Sigmoid colon (tissue), 4 donors: ENCODE results near the gene RNF212.

Experiments
- POLR2AphosphoS5 ChIP-seq, 4 donors: sonication (generic); formaldehyde crosslinking; IDR thresholded peaks; one replicate each; pipeline ENCODE4 v1.6.1; 2017; ENCODE audit warnings: antibody characterized with exemption in 4 of 4
- TF ChIP-seq, protein P1 (sequence below), 4 experiments: fragments of 450-650 bp in 3 of 4; fragments of 200-600 bp in 1 of 4; IDR thresholded peaks; one replicate each; pipeline ENCODE4 v1.5.1; 2016 to 2019; ENCODE audit warnings: antibody characterized with exemption in 4 of 4, mild to moderate bottlenecking in 3 of 4, moderate library complexity in 2 of 4

DNA sequence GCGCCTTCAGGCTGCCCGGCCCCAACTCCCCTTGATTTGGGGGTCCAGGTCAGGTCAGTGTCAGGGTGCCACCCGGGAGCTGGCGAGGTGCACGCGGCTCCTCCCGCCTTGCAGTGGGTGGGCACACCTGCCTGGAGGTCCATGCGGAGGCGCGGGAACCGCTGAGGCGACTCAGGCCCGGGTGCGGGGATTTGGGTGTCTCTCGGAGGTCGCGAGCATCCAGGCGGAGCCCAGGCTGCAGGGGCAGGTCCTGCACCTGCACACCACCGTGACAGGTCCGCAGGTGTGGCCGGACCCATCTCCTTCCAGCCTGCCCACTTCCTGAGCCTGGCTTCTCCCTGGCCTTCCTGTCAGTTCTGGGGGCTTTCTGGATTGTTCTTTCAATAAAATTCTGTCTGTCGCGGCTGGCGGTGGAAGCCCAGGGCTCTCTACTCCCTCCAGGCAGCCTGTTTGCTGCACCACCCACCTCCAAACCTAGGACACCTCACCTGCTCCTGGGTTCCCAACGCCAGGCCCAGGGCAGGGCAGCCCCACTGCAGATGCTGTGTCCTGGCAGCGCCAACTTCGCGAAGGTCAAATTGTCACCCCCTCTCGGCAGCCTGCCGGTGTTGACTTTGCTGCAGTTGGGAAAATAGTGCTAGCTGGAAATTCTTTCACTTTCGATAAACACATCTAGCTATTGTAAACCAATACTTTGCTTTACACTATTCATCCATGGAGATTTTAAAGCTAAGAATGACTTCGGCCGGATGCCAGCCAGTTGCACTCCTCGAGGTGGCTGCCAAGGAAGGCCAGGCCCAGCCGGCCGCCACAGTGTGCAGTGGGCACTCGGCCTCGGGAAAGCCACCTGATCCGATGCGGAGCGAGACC, 66.0 kb downstream of the RNF212 start:
- no peak for TF ChIP-seq POLR2AphosphoS5 (IDR thresholded peaks at IDR 0.05)
- TF ChIP-seq, protein P1, sequence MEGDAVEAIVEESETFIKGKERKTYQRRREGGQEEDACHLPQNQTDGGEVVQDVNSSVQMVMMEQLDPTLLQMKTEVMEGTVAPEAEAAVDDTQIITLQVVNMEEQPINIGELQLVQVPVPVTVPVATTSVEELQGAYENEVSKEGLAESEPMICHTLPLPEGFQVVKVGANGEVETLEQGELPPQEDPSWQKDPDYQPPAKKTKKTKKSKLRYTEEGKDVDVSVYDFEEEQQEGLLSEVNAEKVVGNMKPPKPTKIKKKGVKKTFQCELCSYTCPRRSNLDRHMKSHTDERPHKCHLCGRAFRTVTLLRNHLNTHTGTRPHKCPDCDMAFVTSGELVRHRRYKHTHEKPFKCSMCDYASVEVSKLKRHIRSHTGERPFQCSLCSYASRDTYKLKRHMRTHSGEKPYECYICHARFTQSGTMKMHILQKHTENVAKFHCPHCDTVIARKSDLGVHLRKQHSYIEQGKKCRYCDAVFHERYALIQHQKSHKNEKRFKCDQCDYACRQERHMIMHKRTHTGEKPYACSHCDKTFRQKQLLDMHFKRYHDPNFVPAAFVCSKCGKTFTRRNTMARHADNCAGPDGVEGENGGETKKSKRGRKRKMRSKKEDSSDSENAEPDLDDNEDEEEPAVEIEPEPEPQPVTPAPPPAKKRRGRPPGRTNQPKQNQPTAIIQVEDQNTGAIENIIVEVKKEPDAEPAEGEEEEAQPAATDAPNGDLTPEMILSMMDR (IDR thresholded peaks at IDR 0.05) = no peak
